ENCODE measurements around the gene IL1RAPL1. TPM values are rescaled to one million over a fixed set of nuclear protein-coding genes. Genes with fewer than 3 reads are reported as not detected.
A peak's percentile ranks its signal among the peaks of the same experiment; 100 is the strongest.

Gene IL1RAPL1
- total and polyA plus RNA-seq, 9 donors: 0.39 to 2.3 (median 1.2) TPM

DNA sequence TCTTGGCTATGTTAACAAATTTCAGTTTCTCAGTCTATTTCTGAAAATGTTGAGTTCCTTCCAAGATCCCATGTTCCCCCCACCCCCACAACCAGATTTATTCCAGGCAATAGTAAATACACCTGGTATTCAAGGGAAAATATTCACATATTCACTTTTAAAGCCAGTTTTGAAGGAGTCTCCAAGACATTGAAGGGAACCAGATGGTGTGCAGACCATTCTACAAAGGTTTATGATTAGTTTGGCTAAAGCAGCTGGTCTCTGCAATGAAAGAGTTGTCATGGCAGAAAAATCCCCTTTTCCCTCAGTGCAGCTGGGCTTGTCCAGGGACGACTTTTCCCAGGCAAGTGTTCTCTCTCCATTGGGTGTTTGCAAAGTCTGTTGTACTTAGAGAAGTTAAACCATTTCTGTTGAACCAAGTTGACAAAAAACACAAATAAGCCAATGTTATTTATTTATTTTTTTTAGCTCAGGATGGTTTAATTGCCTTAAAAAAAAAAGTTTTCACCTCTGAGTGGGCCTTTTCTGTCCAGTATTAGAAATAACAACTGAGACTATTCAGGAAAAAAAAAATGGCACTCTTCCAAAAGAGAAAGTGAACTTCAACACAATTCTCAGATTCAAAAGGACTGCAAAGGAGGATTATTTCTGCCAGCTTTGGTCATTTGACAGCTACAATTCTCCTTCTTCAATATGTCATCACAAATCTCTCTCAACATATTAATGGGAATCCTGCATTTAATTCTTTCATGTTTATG is 410.6 kb downstream of the IL1RAPL1 start:
- H3K4me3 ChIP-seq (ENCODE audit: low read length): no peak overlapping the region
- H3K9me3 ChIP-seq (replicated peaks; ENCODE audit: control insufficient read depth, low read depth, low read length): no peaks in the 10 kb centered on the region
- peak; percentile 93 for DNase-seq
- H3K36me3 ChIP-seq (ENCODE audit: control insufficient read depth, insufficient read depth, low read length): no peaks in the 10 kb centered on the region
- H3K4me1 ChIP-seq (ENCODE audit: control insufficient read depth, insufficient read depth, low read length): no peaks in the 10 kb centered on the region
- no CpG with 5 or more reads among the region's 1 CpG for WGBS (ENCODE audit: insufficient coverage)
- H3K27ac ChIP-seq (ENCODE audit: low read length): peak overlapping the region; percentile 68
- H3K27me3 ChIP-seq (ENCODE audit: control insufficient read depth, insufficient read depth, low read length): no peaks in the 10 kb centered on the region

DNA sequence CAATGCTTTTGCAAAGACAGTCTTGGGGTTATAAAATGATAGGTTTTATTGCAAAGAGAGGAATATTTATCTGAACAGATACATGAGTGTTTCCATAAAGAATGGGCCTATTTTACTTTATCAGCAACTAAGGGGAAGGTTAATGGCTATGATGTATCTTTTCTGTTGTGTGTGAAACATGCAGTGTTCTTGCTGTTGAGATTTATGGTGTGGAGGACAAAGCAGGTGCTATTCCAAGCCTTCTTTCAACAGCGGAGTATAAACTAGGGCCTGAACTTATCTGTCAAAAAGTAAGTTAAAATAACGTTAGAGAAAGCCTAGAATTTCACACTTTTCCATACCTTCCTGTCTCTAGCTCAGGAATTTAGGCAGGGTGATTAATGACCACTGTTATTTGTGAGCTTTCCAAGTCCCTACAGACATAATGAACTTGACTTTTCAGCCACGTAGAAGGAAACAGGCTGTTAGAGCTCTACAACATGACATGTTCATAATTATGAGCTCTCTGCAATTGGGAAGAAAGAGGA is 411.4 kb downstream of the IL1RAPL1 start:
- Histone ChIP-seq H3K4me3 (ENCODE audit: low read length) (no peak overlapping the region), H3K27me3 (ENCODE audit: control insufficient read depth, insufficient read depth, low read length) (no peaks in the 10 kb centered on the region), H3K9me3 (replicated peaks; ENCODE audit: control insufficient read depth, low read depth, low read length) (no peaks in the 10 kb centered on the region), H3K4me1 (ENCODE audit: control insufficient read depth, insufficient read depth, low read length) (no peaks in the 10 kb centered on the region), H3K27ac (ENCODE audit: low read length) (peak overlapping the region; percentile 68), H3K36me3 (ENCODE audit: control insufficient read depth, insufficient read depth, low read length) (no peaks in the 10 kb centered on the region)
- peak; percentile 11 for DNase-seq
- WGBS (ENCODE audit: insufficient coverage): no CpG with 5 or more reads among the region's 3 CpGs

- peaks cover 3% of the 10 kb centered on the region for H3K9me3 ChIP-seq (replicated peaks; ENCODE audit: control insufficient read depth, low read depth, low read length)
- no peaks in the 10 kb centered on the region for H3K4me1 ChIP-seq (ENCODE audit: control insufficient read depth, insufficient read depth, low read length)
- H3K27ac ChIP-seq (ENCODE audit: low read length): no peak overlapping the region
- no peaks in the 10 kb centered on the region for H3K27me3 ChIP-seq (ENCODE audit: control insufficient read depth, insufficient read depth, low read length)
- no peak for DNase-seq
- no peak overlapping the region for H3K4me3 ChIP-seq (ENCODE audit: low read length)
- H3K36me3 ChIP-seq (ENCODE audit: control insufficient read depth, insufficient read depth, low read length): no peaks in the 10 kb centered on the region
Observed at GRCh38 chrX:29012867-29013266, 425.6 kb downstream of the IL1RAPL1 start.

DNA sequence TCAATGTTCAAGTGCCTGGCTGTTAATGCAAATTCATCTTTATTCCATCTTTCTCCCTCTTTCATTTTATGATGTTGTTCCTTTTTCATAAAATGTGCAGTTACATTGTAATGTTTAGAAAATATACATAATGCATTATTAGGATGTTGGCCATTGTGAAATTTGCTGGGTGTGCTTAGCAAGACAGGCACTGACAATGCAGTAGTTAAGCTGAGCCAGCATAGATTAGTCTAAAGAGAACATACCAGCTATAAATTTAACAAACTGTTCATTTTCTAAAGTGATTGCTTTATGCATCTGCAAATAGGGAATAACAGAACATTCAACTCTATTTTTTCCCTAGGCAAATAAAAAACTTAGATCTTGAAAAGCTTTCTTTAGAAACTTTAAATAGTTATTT is 436.0 kb downstream of the IL1RAPL1 start:
- no peaks in the 10 kb centered on the region for H3K27me3 ChIP-seq (ENCODE audit: control insufficient read depth, insufficient read depth, low read length)
- DNase-seq: no peak
- H3K9me3 ChIP-seq (replicated peaks; ENCODE audit: control insufficient read depth, low read depth, low read length): no peaks in the 10 kb centered on the region
- H3K4me3 ChIP-seq (ENCODE audit: low read length): no peak overlapping the region
- H3K36me3 ChIP-seq (ENCODE audit: control insufficient read depth, insufficient read depth, low read length): no peaks in the 10 kb centered on the region
- H3K27ac ChIP-seq (ENCODE audit: low read length): no peak overlapping the region
- no peaks in the 10 kb centered on the region for H3K4me1 ChIP-seq (ENCODE audit: control insufficient read depth, insufficient read depth, low read length)

DNA sequence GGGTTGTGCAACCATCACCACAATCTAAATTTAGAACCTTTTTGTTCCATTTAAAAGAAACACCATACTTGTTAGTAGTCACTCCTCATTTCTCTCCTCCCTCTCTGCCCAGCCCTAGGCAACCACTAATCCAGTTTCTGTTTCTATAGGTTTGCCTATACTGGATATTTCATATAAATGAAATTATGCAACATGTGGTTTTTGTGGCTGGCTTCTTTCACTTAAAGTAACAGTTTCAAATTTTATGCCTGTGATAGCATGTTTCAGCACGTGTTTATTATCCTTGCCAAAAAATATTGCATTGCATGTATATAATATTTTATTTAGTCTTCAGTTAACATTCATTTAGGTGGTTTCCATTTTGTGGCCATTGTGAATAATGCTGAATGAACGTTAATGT is 437.6 kb downstream of the IL1RAPL1 start:
- Histone ChIP-seq H3K4me1 (ENCODE audit: control insufficient read depth, insufficient read depth, low read length) (no peaks in the 10 kb centered on the region), H3K36me3 (ENCODE audit: control insufficient read depth, insufficient read depth, low read length) (no peaks in the 10 kb centered on the region), H3K27me3 (ENCODE audit: control insufficient read depth, insufficient read depth, low read length) (no peaks in the 10 kb centered on the region), H3K4me3 (ENCODE audit: low read length) (no peak overlapping the region), H3K27ac (ENCODE audit: low read length) (no peak overlapping the region), H3K9me3 (replicated peaks; ENCODE audit: control insufficient read depth, low read depth, low read length) (no peaks in the 10 kb centered on the region)
- DNase-seq: no peak
- WGBS (ENCODE audit: insufficient coverage): no CpG with 5 or more reads among the region's 2 CpGs

DNA sequence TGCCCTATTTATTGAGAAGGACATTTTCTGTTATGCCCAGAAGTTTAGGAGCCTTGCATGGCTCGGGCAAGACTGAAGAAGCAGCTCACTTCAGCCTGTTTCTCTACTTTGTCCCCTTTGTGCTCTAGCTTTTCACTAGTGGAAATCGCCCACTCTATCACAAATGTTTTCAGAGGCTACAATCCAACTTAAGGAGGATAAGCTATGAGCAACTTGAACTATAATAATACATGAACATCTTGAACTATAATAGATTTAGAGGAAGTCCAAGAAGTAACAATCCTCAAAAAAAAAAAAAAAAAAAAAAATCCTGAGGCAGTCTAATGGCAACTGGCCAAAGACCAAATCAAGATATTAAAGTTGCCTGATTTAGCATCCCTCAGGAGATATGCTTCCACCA is 452.3 kb downstream of the IL1RAPL1 start:
- no CpG with 5 or more reads among the region's 2 CpGs for WGBS (ENCODE audit: insufficient coverage)
- H3K27ac ChIP-seq (ENCODE audit: low read length): no peak overlapping the region
- no peaks in the 10 kb centered on the region for H3K4me1 ChIP-seq (ENCODE audit: control insufficient read depth, insufficient read depth, low read length)
- H3K9me3 ChIP-seq (replicated peaks; ENCODE audit: control insufficient read depth, low read depth, low read length): no peaks in the 10 kb centered on the region
- DNase-seq: peak; percentile 19
- H3K27me3 ChIP-seq (ENCODE audit: control insufficient read depth, insufficient read depth, low read length): no peaks in the 10 kb centered on the region
- no peak overlapping the region for H3K4me3 ChIP-seq (ENCODE audit: low read length)
- no peaks in the 10 kb centered on the region for H3K36me3 ChIP-seq (ENCODE audit: control insufficient read depth, insufficient read depth, low read length)

DNA sequence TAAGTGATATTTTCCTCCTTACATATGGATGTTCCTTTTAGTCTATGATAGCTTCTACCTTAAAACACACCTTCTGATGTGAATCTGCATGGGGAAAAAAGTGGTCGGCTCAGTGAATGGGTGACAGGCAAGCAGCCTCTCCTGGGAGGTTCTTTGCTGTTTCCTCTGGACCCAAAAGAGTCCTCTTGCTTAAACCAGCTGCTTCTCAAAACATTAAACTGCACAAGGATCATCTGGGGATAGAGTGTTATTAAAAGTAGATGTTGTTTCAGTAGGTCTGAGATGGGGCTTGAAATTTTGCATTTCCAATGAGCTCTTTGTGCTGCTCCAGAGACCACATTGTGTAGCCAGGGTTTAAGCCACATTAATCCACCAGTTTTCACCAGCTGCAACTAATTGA is 452.9 kb downstream of the IL1RAPL1 start:
- H3K27ac ChIP-seq (ENCODE audit: low read length): no peak overlapping the region
- no peaks in the 10 kb centered on the region for H3K27me3 ChIP-seq (ENCODE audit: control insufficient read depth, insufficient read depth, low read length)
- DNase-seq: peak; percentile 24
- H3K4me1 ChIP-seq (ENCODE audit: control insufficient read depth, insufficient read depth, low read length): no peaks in the 10 kb centered on the region
- no peaks in the 10 kb centered on the region for H3K9me3 ChIP-seq (replicated peaks; ENCODE audit: control insufficient read depth, low read depth, low read length)
- WGBS (ENCODE audit: insufficient coverage): no CpG with 5 or more reads among the region's 1 CpG
- H3K36me3 ChIP-seq (ENCODE audit: control insufficient read depth, insufficient read depth, low read length): no peaks in the 10 kb centered on the region
- no peak overlapping the region for H3K4me3 ChIP-seq (ENCODE audit: low read length)

DNA sequence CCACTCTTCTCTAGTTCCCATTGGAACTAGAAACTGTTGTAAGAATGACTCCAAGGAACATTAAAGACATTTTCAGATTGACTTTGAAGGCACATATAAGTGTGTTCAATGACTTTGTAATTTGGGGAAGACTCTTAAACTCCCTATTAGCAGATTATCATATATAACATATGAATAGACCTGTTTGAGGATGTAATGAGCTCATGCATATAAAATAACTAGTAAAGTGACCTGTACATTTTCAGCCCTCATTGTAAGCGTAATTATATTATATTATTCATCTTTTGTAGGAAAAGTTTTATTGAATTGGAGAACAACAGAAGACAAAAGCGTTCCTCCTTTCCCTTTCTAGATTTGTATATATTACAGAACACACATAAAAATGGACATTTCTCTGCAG is 455.1 kb downstream of the IL1RAPL1 start:
- H3K27ac ChIP-seq (ENCODE audit: low read length): no peak overlapping the region
- H3K27me3 ChIP-seq (ENCODE audit: control insufficient read depth, insufficient read depth, low read length): no peaks in the 10 kb centered on the region
- H3K36me3 ChIP-seq (ENCODE audit: control insufficient read depth, insufficient read depth, low read length): no peaks in the 10 kb centered on the region
- no peaks in the 10 kb centered on the region for H3K4me1 ChIP-seq (ENCODE audit: control insufficient read depth, insufficient read depth, low read length)
- H3K4me3 ChIP-seq (ENCODE audit: low read length): no peak overlapping the region
- no CpG with 5 or more reads among the region's 2 CpGs for WGBS (ENCODE audit: insufficient coverage)
- no peaks in the 10 kb centered on the region for H3K9me3 ChIP-seq (replicated peaks; ENCODE audit: control insufficient read depth, low read depth, low read length)
- no peak for DNase-seq

DNA sequence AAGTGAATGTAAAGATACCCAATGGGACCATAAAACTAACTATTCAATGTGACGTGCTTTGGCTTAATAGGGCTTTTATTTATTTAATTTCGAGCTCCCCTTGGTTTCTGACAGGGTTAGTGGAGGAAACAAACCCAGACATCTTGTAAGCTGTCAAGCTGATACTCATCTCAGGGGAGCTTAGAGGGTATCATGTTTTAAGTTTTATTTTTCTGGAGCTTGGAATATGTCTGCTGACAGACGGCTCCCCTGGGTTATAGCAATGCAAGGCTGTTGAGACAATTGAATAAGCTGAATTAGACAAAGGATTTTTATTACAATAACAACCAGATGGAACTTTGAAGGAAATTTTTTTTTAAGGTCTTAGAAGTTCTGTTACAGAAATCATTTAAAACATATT is 456.5 kb downstream of the IL1RAPL1 start:
- Histone ChIP-seq H3K4me3 (ENCODE audit: low read length) (no peak overlapping the region), H3K27ac (ENCODE audit: low read length) (peak overlapping the region; percentile 35), H3K4me1 (ENCODE audit: control insufficient read depth, insufficient read depth, low read length) (no peaks in the 10 kb centered on the region), H3K9me3 (replicated peaks; ENCODE audit: control insufficient read depth, low read depth, low read length) (no peaks in the 10 kb centered on the region), H3K27me3 (ENCODE audit: control insufficient read depth, insufficient read depth, low read length) (no peaks in the 10 kb centered on the region), H3K36me3 (ENCODE audit: control insufficient read depth, insufficient read depth, low read length) (no peaks in the 10 kb centered on the region)
- peak; percentile 80 for DNase-seq
- WGBS (ENCODE audit: insufficient coverage): no CpG with 5 or more reads among the region's 3 CpGs

GRCh38 chrX:29044423-29045184 is 457.4 kb downstream of the IL1RAPL1 start:
- Histone ChIP-seq H3K27me3 (ENCODE audit: control insufficient read depth, insufficient read depth, low read length) (no peaks in the 10 kb centered on the region), H3K27ac (ENCODE audit: low read length) (peak overlapping the region; percentile 3), H3K4me1 (ENCODE audit: control insufficient read depth, insufficient read depth, low read length) (no peaks in the 10 kb centered on the region), H3K9me3 (replicated peaks; ENCODE audit: control insufficient read depth, low read depth, low read length) (no peaks in the 10 kb centered on the region), H3K4me3 (ENCODE audit: low read length) (no peak overlapping the region), H3K36me3 (ENCODE audit: control insufficient read depth, insufficient read depth, low read length) (no peaks in the 10 kb centered on the region)
- WGBS (ENCODE audit: insufficient coverage): 50% methylated on average over 1 of the region's 7 CpGs
- peak; percentile 59 for DNase-seq
